PFSK-1 (cell line): Measurements from ENCODE around the gene STXBP2.

Source experiments
- FOXP2 ChIP-seq: optimal IDR thresholded peaks from 2 replicates; pipeline ENCODE3; 2011; ENCODE audit warnings: borderline replicate concordance, control low read depth, inconsistent platforms; ENCODE audit not compliant: insufficient read depth; ENCODE audit errors: extremely low read length, extremely low read depth
- POLR2AphosphoS5 ChIP-seq: IDR thresholded peaks from 2 replicates; pipeline ENCODE4 v1.6.1; 2012; ENCODE audit warnings: low read depth, mild to moderate bottlenecking, control low read depth, low read length, moderate library complexity
- REST ChIP-seq, 2 experiments: IDR thresholded peaks; 2 replicates each; pipeline versions ENCODE4 v1.6.1 to v1.8.0; 2011 to 2012; ENCODE audit warnings: low read depth in 2 of 2, low read length in 2 of 2, control low read depth in 1 of 2, inconsistent platforms in 1 of 2, mild to moderate bottlenecking in 1 of 2, moderate library complexity in 1 of 2; ENCODE audit not compliant: insufficient read depth in 1 of 2
- SIN3A ChIP-seq: IDR thresholded peaks from 2 replicates; pipeline ENCODE4 v1.6.1; 2012; ENCODE audit warnings: mild to moderate bottlenecking, low read length, moderate library complexity, borderline replicate concordance; ENCODE audit not compliant: insufficient read depth
- TAF1 ChIP-seq: IDR thresholded peaks from 2 replicates; pipeline ENCODE4 v1.6.1; 2012; ENCODE audit warnings: low read length, control low read depth, borderline replicate concordance; ENCODE audit not compliant: insufficient read depth

The STXBP2 gene

DNA sequence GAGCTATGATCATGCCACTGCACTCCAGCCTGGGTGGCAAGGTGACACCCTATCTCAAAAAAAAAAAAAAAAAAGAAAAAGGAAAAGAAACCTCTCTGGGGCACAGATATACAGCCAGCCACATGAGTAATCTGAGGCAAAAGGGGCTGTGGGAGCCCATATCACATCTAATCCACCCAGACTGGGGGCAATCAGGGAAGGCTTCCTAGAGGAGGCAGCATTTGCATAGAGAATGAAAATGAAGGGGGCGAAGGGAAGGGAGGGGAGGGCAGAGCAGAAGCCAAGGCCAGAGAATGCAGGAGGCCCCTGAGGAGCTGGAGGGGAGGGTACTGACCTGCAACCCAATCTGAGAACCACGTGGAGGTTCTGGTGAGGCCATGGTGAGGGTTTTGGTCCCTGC, 13.2 kb downstream of the STXBP2 start:
- no peak for TF ChIP-seq FOXP2
- no peak for TF ChIP-seq SIN3A
- no peak for TF ChIP-seq TAF1
- no peak for TF ChIP-seq REST (IDR thresholded peaks at IDR 0.05; ENCODE audit: insufficient read depth in 1 of 2, low read depth in 2 of 2, low read length in 2 of 2)
- no peak for TF ChIP-seq POLR2AphosphoS5

DNA sequence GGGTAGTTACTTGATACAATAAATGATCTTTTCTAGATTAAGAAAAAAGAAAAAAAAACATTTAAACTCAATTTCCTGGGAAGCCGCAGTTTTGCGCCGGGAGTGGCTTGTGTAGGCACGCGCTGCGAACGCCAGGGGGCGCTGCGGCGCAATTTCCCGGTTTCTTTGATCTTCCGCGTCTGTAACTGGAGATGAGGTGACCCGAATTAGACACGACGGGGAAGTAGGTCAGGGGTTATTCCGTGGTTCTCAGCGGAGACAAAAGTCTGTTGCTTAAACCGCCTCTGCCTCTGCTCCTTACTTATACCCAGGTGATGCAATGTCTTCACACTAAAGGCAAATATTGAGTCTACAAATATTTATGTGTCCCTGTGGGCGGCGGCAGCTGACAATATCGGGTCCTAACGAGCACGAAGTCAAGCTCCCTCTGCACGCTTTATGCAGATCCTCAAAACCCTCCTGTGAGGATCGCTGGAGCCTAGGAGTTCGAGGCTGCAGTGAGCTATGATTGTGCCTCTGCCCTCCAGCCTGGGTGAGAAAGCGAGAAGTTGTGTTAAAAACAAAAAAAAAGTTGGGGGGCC, 15.2 kb downstream of the STXBP2 start:
- TF ChIP-seq FOXP2 (no peak), TAF1 (no peak), SIN3A (no peak), POLR2AphosphoS5 (no peak), REST (IDR thresholded peaks at IDR 0.05; ENCODE audit: insufficient read depth in 1 of 2, low read depth in 2 of 2, low read length in 2 of 2) (no peak)

DNA sequence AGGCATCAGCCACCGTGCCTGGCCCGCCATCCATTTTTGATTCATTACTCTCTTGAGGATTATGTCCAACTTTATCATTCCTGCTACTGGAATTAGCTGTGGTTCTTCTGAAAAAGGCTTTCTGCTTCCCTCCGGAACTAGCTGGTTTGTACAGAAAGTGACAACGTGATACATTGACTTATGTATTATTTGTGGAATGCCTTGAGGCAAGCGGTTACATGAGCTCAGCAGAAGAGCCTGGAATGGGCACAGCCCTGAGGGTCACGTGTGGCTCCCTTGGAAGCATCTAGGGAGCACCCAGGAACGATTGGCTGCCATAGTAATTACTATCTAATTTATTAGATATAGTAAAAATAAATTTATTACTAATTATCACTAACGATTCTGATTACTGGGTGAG, 17.5 kb downstream of the STXBP2 start:
- TF ChIP-seq POLR2AphosphoS5 (no peak), FOXP2 (no peak), SIN3A (no peak), TAF1 (no peak), REST (IDR thresholded peaks at IDR 0.05; ENCODE audit: insufficient read depth in 1 of 2, low read depth in 2 of 2, low read length in 2 of 2) (no peak)

GRCh38 chr19:7655581-7655980, 18.7 kb downstream of the STXBP2 start:
- TF ChIP-seq REST (IDR thresholded peaks at IDR 0.05; ENCODE audit: insufficient read depth in 1 of 2, low read depth in 2 of 2, low read length in 2 of 2) (no peak), FOXP2 (no peak), TAF1 (no peak), POLR2AphosphoS5 (no peak), SIN3A (no peak)

DNA sequence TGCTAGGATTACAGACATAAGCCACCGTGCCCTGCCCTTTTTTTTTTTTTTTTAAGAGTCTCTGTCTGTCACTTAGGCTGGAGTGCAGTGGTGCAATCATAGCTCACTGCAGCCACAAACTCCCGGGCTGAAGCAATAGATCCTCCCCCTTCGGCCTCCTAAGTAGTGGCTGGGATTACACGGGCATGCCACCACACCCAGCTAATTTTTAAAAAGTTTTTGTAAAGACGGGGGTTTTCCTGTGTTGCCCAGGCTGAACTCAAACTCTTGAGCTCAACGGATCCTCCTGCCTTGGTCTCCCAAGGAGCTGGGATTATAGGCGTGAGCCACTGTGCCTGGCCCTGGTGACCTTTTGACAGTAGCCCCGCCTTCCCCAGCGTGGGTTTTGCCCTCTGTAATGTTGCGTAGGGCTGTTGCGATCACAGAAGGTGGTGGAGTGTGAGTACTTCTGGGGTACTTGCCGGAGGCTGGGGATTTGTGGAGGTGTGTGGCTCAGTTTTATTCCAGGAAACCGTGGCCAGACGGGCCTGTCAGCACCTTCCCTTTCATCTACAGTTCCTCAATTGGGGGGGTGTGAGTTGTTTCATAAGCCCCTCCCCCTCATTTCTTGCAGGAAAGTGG, 20.3 kb downstream of the STXBP2 start:
- no peak for TF ChIP-seq POLR2AphosphoS5
